Psoas muscle (tissue), 8 donors: ENCODE data around the gene RAB4A. TPM values are rescaled to one million over a fixed set of nuclear protein-coding genes. Genes with fewer than 3 reads are reported as not detected.

Source experiments
- ATAC-seq, 4 donors: fragments of 200-7000 bp; cut with Tn5 transposase; one replicate each; pipeline ENCODE4 v1.9.1; 2020; ENCODE audit warnings: moderate library complexity in 3 of 4, mild to moderate bottlenecking in 2 of 4
- DNase-seq, 2 donors: peaks; one replicate each; pipeline ENCODE4 v3.0.0-alpha.2; 2020
- H3K27ac ChIP-seq: fragments of 200-600 bp; one replicate; pipeline ENCODE4 v1.8.0; 2022
- H3K27me3 ChIP-seq, 3 donors: fragments of 200-600 bp in 1 of 3; one replicate each; pipeline versions ENCODE4 v1.6.1 to v1.8.0; 2013 to 2022; ENCODE audit warnings: low read length in 2 of 3, mild to moderate bottlenecking in 2 of 3, moderate library complexity in 1 of 3; ENCODE audit not compliant: insufficient read depth in 3 of 3
- H3K36me3 ChIP-seq, 2 donors: fragments of 200-600 bp in 1 of 2; one replicate each; pipeline versions ENCODE4 v1.6.1 to v1.8.0; 2013 to 2022; ENCODE audit warnings: low read depth in 1 of 2, mild to moderate bottlenecking in 1 of 2, moderate library complexity in 1 of 2; ENCODE audit not compliant: insufficient read depth in 1 of 2
- H3K4me1 ChIP-seq: fragments of 200-600 bp; one replicate; pipeline ENCODE4 v1.8.0; 2022
- H3K4me3 ChIP-seq: fragments of 200-600 bp; one replicate; pipeline ENCODE4 v1.8.0; 2022; ENCODE audit warnings: mild to moderate bottlenecking
- H3K9me3 ChIP-seq: fragments of 200-600 bp; one replicate; pipeline ENCODE4 v1.8.0; 2022
- WGBS, 3 donors: extraction: QIAGEN DNeasy Blood & Tissue Kit; methylation state at CpG; one replicate each; pipeline versions ENCODE4 v1.1.6 to v1.1.7; 2013; 5-methylcytosine and 5-hydroxymethylcytosine counted together
- intact Hi-C, 2 donors: fragments of 100-400 bp; cut with DNase I; formaldehyde crosslinking; loops; one replicate each; pipeline versions ENCODE4 v1.11.0 to v1.14.2; 2022
- polyA plus RNA-seq, 3 donors: library from polyadenylated mRNA; stranded (reverse); fragments of 200-250 nt; gene quantifications; one replicate each; pipeline ENCODE4 v1.2.3, GENCODE V29; 2013
- total RNA-seq, 4 donors: library from RNA; stranded (reverse); fragmentation: NEBNext Ultra II Directional in 2 of 4; extraction: Animal tissue kit (Norgen Biotek cat#: 25700) in 2 of 4; gene quantifications; one replicate each; pipeline versions ENCODE4 v1.2.1 to v1.2.4, GENCODE V29; 2021 to 2023
- TF ChIP-seq, protein P1 (sequence below): fragments of 200-600 bp; IDR thresholded peaks from one replicate; pipeline ENCODE4 v1.8.0; 2022; ENCODE audit warnings: antibody characterized with exemption
- donor health status: healthy with polysubstance abuse.
- donor health status: DM: no; HTN: no; CAD: no; lungs with moderate emphysema.
- donor health status: Bipolar disorder and iron deficiency.
- donor health status: healthy.
- donor health status: DM: yes; HTN: yes; CAD: no.
- donor health status: DM: no; HTN: no; CAD: no.
- donor health status: DM: no; HTN: no; CAD: no.
- donor health status: DM: yes; HTN: yes; CAD: no.

Gene RAB4A
- total and polyA plus RNA-seq, 7 donors: 25.2 to 67.4 (median 52.4) TPM

GRCh38 chr1:229309684-229310083 is 38.8 kb downstream of the RAB4A start:
- Histone ChIP-seq H3K27ac (no peak overlapping the region), H3K4me1 (peaks cover 18% of the 10 kb centered on the region), H3K36me3 (peaks cover 0 to 31% of the 10 kb centered on the region in 2 donors), H3K27me3 (no peaks in the 10 kb centered on the region), H3K4me3 (no peak overlapping the region), H3K9me3 (no peaks in the 10 kb centered on the region)
- no peak for DNase-seq
- intact Hi-C loops: no loop called here
- TF ChIP-seq, protein P1, sequence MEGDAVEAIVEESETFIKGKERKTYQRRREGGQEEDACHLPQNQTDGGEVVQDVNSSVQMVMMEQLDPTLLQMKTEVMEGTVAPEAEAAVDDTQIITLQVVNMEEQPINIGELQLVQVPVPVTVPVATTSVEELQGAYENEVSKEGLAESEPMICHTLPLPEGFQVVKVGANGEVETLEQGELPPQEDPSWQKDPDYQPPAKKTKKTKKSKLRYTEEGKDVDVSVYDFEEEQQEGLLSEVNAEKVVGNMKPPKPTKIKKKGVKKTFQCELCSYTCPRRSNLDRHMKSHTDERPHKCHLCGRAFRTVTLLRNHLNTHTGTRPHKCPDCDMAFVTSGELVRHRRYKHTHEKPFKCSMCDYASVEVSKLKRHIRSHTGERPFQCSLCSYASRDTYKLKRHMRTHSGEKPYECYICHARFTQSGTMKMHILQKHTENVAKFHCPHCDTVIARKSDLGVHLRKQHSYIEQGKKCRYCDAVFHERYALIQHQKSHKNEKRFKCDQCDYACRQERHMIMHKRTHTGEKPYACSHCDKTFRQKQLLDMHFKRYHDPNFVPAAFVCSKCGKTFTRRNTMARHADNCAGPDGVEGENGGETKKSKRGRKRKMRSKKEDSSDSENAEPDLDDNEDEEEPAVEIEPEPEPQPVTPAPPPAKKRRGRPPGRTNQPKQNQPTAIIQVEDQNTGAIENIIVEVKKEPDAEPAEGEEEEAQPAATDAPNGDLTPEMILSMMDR: no peak
- ATAC-seq: peak in 1 of 4 donors; percentile 38
- WGBS, 3 donors: 64 to 81% (median 76%) methylated on average over 2 of the region's 2 CpGs

DNA sequence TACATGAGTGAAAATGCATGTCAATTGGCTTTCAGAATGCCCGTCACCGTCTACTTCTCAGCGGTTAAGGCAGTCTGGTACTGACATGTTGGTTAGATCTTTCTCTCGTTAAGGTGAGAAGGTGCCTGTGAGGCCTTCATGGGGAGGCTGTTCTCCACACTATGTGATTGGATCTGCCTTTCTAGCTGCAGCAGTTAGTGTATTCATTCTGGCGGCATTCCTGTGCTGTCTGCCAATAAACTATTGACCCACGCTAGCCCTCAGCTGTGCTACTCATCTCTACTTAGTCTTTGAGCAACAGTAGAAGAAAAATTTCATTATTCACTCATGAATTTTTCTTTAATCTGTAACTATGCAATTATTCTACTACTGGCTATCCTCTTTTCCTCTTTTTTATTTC is 39.9 kb downstream of the RAB4A start:
- DNase-seq (no peak), ATAC-seq (peak in 2 of 4 donors; percentile 59 to 67)
- H3K36me3 ChIP-seq: peaks cover 0 to 19% of the 10 kb centered on the region in 2 donors
- WGBS, 3 donors: 46 to 74% (median 50%) methylated on average over 6 of the region's 6 CpGs
- intact Hi-C loops: no loop called here
- H3K27ac ChIP-seq: no peak overlapping the region
- no peaks in the 10 kb centered on the region for H3K9me3 ChIP-seq
- H3K4me3 ChIP-seq: no peak overlapping the region
- no peaks in the 10 kb centered on the region for H3K27me3 ChIP-seq
- peaks cover 18% of the 10 kb centered on the region for H3K4me1 ChIP-seq
- TF ChIP-seq, protein P1: no peak

GRCh38 chr1:229316166-229316565 is 45.3 kb downstream of the RAB4A start:
- WGBS, 3 donors: 82 to 92% (median 91%) methylated on average over 2 of the region's 2 CpGs
- Histone ChIP-seq H3K36me3 (peaks cover 0 to 28% of the 10 kb centered on the region in 2 donors), H3K27me3 (no peaks in the 10 kb centered on the region), H3K9me3 (no peaks in the 10 kb centered on the region), H3K4me1 (peaks cover under 1% of the 10 kb centered on the region), H3K4me3 (no peak overlapping the region), H3K27ac (no peak overlapping the region)
- ATAC-seq (no peak), DNase-seq (no peak)
- TF ChIP-seq, protein P1: no peak
- intact Hi-C loops: no loop called here

DNA sequence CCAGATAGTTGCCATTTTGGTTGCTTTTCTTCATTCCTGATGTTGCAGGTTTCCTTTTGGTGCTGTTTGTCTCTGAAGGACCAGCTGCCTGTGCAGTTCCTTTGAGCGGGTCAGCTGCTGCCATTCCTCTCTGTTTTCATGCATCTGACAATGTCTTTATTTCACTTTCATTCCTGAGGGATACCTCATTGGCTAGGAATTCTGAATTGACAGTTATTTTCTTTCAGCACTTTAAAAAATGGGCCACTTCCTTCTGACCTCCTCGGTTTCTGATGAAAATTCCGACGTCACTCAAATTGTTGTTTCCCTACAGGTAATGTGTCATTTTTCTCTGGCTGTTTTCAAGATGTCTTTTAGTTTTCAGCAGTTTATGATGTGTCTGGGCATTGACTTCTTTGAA is 47.1 kb downstream of the RAB4A start:
- 80 to 90% (median 87%) methylated on average over 4 of the region's 4 CpGs for WGBS, 3 donors
- intact Hi-C loops: no loop called here
- Histone ChIP-seq H3K36me3 (peaks cover 0 to 44% of the 10 kb centered on the region in 2 donors), H3K27ac (no peak overlapping the region), H3K4me3 (no peak overlapping the region), H3K27me3 (no peaks in the 10 kb centered on the region), H3K9me3 (no peaks in the 10 kb centered on the region), H3K4me1 (no peaks in the 10 kb centered on the region)
- TF ChIP-seq, protein P1: no peak
- ATAC-seq: no peak
- DNase-seq: no peak

GRCh38 chr1:229319487-229319886 is 48.6 kb downstream of the RAB4A start:
- no peaks in the 10 kb centered on the region for H3K9me3 ChIP-seq
- intact Hi-C loops: no loop called here
- no peak overlapping the region for H3K4me3 ChIP-seq
- 92 to 98% (median 97%) methylated on average over 7 of the region's 7 CpGs for WGBS, 3 donors
- TF ChIP-seq, protein P1: no peak
- DNase-seq (no peak), ATAC-seq (no peak)
- H3K4me1 ChIP-seq: no peaks in the 10 kb centered on the region
- H3K27ac ChIP-seq: no peak overlapping the region
- peaks cover 4 to 53% of the 10 kb centered on the region in 2 donors for H3K36me3 ChIP-seq
- H3K27me3 ChIP-seq: no peaks in the 10 kb centered on the region
